GM12865 (cell line): Measurements from ENCODE around the gene BPTF.
"Not testable (repeated sequence)": the region's sequence is repeated elsewhere in the genome, so short reads cannot be mapped to it uniquely, and the experiment has no call there.

Source experiments
- DNase-seq: peaks from one replicate; pipeline ENCODE4 v3.0.0; 2010; ENCODE audit warnings: low read depth
- H3K4me3 ChIP-seq: 2 replicates; pipeline ENCODE4 v1.5.1; 2011; ENCODE audit warnings: mild to moderate bottlenecking, low read depth, low read length, control low read depth
- CTCF ChIP-seq: IDR thresholded peaks from 2 replicates; pipeline ENCODE4 v1.5.1; 2011; ENCODE audit warnings: low read length, control low read depth, low read depth, inconsistent platforms; ENCODE audit not compliant: insufficient read depth; ENCODE audit errors: missing control alignments

Gene BPTF

GRCh38 chr17:67801626-67802175 is 23.6 kb upstream of the BPTF start:
- TF ChIP-seq CTCF: peak; percentile 41
- peak; percentile 42 for DNase-seq
- H3K4me3 ChIP-seq: no peak overlapping the region

GRCh38 chr17:67810464-67810863 is 14.8 kb upstream of the BPTF start:
- H3K4me3 ChIP-seq: no peak overlapping the region
- TF ChIP-seq CTCF: no peak
- no peak for DNase-seq

GRCh38 chr17:67812380-67812779 is 12.9 kb upstream of the BPTF start:
- not testable (repeated sequence) for DNase-seq, H3K4me3 ChIP-seq

- TF ChIP-seq CTCF: no peak
- DNase-seq: peak; percentile 54
- H3K4me3 ChIP-seq: peak overlapping the region; percentile 16
These were observed 11.5 kb upstream of the BPTF start for GRCh38 chr17:67813803-67814180.

- TF ChIP-seq CTCF: no peak
- H3K4me3 ChIP-seq: 0 out of 2 replicates have a peak overlapping the region, but pooled peaks have one; percentile 11
- DNase-seq: peak; percentile 93
These were observed 6.9 kb upstream of the BPTF start for GRCh38 chr17:67818110-67819002.

- no peak for DNase-seq
- no peak for TF ChIP-seq CTCF
- H3K4me3 ChIP-seq: no peak overlapping the region
These were observed 5.6 kb upstream of the BPTF start for GRCh38 chr17:67819722-67820121.

GRCh38 chr17:67821871-67822367 is 3.4 kb upstream of the BPTF start:
- TF ChIP-seq CTCF: no peak
- DNase-seq: no peak

GRCh38 chr17:67825627-67826601 is 611 bp downstream of the BPTF start:
- peak; percentile 67 for DNase-seq
- H3K4me3 ChIP-seq: peak overlapping the region; percentile 73

More at GRCh38 chr17:67821871-67822367, 3.4 kb upstream of the BPTF start:
- no peak overlapping the region for H3K4me3 ChIP-seq
